ENCODE data around the gene GLI1.
A peak's percentile ranks its signal among the peaks of the same experiment; 100 is the strongest.

The GLI1 gene

GRCh38 chr12:57449375-57449774, 10.2 kb upstream of the GLI1 start:
- TF ChIP-seq, protein P1, sequence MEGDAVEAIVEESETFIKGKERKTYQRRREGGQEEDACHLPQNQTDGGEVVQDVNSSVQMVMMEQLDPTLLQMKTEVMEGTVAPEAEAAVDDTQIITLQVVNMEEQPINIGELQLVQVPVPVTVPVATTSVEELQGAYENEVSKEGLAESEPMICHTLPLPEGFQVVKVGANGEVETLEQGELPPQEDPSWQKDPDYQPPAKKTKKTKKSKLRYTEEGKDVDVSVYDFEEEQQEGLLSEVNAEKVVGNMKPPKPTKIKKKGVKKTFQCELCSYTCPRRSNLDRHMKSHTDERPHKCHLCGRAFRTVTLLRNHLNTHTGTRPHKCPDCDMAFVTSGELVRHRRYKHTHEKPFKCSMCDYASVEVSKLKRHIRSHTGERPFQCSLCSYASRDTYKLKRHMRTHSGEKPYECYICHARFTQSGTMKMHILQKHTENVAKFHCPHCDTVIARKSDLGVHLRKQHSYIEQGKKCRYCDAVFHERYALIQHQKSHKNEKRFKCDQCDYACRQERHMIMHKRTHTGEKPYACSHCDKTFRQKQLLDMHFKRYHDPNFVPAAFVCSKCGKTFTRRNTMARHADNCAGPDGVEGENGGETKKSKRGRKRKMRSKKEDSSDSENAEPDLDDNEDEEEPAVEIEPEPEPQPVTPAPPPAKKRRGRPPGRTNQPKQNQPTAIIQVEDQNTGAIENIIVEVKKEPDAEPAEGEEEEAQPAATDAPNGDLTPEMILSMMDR (IDR thresholded peaks at IDR 0.05), result no peak

- TF ChIP-seq, protein P1 (IDR thresholded peaks at IDR 0.05), result no peak
These were observed 9.5 kb upstream of the GLI1 start for GRCh38 chr12:57450057-57450456.

DNA sequence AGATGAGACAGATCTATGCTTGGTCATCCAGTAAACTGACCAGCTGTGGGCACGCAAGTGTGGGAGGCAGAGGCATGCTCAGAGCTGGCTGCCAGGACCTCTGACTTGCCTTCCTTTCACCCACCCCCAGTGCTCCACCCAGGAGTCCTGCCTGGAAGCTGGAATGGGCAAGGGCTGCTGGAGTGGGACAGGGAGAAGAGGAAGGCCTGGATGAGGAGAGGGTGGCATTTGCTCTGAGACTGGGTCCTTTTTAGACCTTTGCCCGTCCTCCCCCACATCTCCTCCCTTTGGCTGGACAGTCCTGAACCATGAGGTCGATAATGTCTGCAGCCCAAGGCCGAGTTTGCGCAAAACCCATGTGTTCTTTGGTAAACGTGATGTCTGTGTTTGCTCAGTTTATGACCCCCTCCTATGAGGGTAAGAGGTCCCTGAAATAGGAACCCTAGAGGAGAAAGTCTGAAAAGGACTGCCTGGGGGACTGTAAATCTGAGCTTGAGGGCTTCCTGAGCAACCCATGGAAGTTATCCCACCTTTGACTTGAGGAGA, 8.3 kb upstream of the GLI1 start:
- TF ChIP-seq, protein P1 (IDR thresholded peaks at IDR 0.05), result no peak

DNA sequence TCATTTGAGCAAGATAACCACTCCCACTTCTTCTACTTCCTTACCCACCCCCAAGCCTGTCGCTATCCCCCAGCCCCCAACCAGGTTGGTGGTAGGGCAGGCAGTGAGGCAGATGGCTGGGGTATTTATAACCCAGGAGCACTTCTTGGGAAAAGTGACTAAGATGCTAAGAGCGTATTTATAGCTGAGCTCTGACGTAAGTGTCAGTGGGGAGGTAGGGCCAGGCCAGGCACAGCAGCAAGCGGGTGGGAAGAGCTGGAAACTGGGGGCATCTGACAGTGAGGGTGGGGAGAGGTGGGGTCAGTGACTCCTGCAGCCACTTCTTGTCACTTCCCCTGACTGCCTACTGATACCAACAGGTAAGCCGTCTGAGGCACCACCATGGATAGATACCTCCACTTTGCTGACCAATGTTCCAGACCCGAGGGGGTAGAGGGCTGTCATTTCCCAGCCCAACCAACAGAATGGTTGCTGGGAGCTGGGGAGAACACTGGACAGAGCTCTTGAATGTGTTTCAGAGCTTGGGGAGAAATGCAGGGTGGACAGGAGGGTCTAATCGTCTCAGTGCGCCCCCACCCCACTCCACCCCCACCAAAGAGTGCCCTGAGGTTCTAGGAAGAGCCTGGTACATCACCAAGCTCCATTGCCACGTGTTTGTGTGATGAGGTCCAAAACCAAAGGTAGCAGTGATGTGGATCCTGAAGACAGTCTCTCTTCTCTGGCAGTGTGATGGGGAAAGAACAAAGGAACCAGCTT, 7.2 kb upstream of the GLI1 start:
- TF ChIP-seq, protein P1 (IDR thresholded peaks at IDR 0.05), result no peak

DNA sequence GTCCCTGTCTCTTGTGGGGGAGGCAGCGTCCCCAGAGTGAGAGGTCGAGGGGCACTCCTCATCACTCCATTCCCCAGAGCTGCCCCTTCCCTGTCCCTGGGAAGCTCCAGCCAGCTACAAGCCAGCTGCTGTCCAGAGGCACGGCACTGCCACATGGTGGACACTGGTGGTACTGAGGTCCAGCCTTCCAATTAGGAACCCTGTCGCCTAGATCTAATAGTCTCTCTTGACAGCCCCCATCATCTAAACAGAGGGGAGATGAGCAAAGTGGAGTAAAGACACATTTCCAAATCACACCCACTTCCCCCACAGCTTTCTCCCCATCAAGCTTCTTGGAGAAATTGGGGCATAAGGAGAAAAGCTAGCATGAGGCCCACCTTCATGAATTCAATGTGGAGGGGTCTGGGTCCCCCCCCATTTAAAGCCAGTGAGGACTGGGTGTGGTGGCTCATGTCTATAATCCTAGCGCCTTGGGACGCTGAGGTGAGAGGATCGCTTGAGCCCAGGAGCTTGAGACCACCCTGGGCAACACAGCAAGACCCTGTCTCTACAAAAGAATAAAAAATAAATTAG, 6.6 kb upstream of the GLI1 start:
- TF ChIP-seq, protein P1 (IDR thresholded peaks at IDR 0.05), result peak; percentile 93

GRCh38 chr12:57454213-57454565, 5.4 kb upstream of the GLI1 start:
- TF ChIP-seq, protein P1 (IDR thresholded peaks at IDR 0.05), result no peak

DNA sequence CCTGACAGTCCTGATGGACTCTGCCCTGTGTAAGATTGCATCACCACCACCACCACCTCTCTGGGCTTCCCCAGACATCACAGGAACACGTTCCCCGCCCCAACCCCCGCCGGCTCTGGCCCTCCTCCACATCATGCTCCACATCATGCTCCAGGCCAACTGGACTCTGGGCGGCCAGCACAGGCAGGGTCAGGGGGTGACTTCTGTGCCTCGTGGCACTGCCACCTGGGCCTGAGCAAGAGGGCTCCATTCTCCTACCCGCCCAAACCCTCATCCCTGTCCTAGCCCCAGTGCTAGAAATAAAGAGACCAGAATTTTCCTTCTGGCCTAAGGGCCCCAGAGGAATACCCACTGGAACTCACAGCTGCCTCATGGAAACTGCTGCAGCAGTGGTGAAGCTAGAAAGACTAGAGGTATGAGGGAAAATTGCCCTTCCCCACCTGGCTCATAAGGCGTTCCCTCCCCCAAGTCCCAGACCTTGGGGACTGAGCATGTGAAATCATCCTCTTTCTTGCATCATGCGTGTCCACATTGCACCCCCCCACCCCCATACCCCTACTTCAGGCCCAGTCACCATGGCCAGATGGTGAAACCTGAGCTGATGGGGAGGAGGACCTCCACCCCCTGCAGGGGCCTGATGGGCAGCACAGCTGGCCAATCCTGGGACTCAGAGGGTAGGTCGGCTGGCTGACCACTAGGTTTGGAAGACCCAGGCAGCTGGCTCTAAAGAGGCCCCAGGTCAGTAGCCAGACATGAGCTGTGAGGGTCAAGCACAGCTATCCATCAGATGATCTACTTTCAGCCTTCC, 4.8 kb upstream of the GLI1 start, which contains the start of gene INHBE:
INHBE (plus strand) TSS at position 742 of the 808 bp plus-strand sequence. CDS start 230 bp downstream, outside the sequence.
- TF ChIP-seq, protein P1 (IDR thresholded peaks at IDR 0.05), result no peak

Data from LNCAP (cell line).